Measurements from ENCODE around the gene MRPS15.
A peak's percentile ranks its signal among the peaks of the same experiment; 100 is the strongest.

The MRPS15 gene

GRCh38 chr1:36432616-36433015, 31.6 kb downstream of the MRPS15 start:
- no peak for TF ChIP-seq CTCF (IDR thresholded peaks at IDR 0.05; ENCODE audit: low read depth, low read length, missing control alignments)
- no peak overlapping the region for H3K4me3 ChIP-seq (replicated peaks; ENCODE audit: low read depth, low read length)
- DNase-seq (ENCODE audit: extremely low read depth, low read depth), result no peak

- TF ChIP-seq CTCF (IDR thresholded peaks at IDR 0.05; ENCODE audit: low read depth, low read length, missing control alignments), result no peak
- H3K4me3 ChIP-seq (replicated peaks; ENCODE audit: low read depth, low read length), result no peak overlapping the region
- DNase-seq (ENCODE audit: extremely low read depth, low read depth), result no peak
These were observed 38.4 kb downstream of the MRPS15 start for GRCh38 chr1:36425791-36426190.

GRCh38 chr1:36421649-36422048, 42.5 kb downstream of the MRPS15 start:
- no peak for TF ChIP-seq CTCF (IDR thresholded peaks at IDR 0.05; ENCODE audit: low read depth, low read length, missing control alignments)
- H3K4me3 ChIP-seq (replicated peaks; ENCODE audit: low read depth, low read length), result no peak overlapping the region
- DNase-seq (ENCODE audit: extremely low read depth, low read depth), result no peak

- peak; percentile 97 for TF ChIP-seq CTCF (IDR thresholded peaks at IDR 0.05; ENCODE audit: low read depth, low read length, missing control alignments)
- DNase-seq (ENCODE audit: extremely low read depth, low read depth), result peak; percentile 76
- H3K4me3 ChIP-seq (replicated peaks; ENCODE audit: low read depth, low read length), result no peak overlapping the region
These were observed 43.3 kb downstream of the MRPS15 start for GRCh38 chr1:36420836-36421317.

GRCh38 chr1:36420409-36420808, 43.8 kb downstream of the MRPS15 start:
- H3K4me3 ChIP-seq (replicated peaks; ENCODE audit: low read depth, low read length), result no peak overlapping the region
- no peak for DNase-seq (ENCODE audit: extremely low read depth, low read depth)
- TF ChIP-seq CTCF (IDR thresholded peaks at IDR 0.05; ENCODE audit: low read depth, low read length, missing control alignments), result no peak

- no peak overlapping the region for H3K4me3 ChIP-seq (replicated peaks; ENCODE audit: low read depth, low read length)
- no peak for DNase-seq (ENCODE audit: extremely low read depth, low read depth)
- no peak for TF ChIP-seq CTCF (IDR thresholded peaks at IDR 0.05; ENCODE audit: low read depth, low read length, missing control alignments)
These were observed 44.6 kb downstream of the MRPS15 start for GRCh38 chr1:36419569-36419968.

- DNase-seq (ENCODE audit: extremely low read depth, low read depth), result no peak
- H3K4me3 ChIP-seq (replicated peaks; ENCODE audit: low read depth, low read length), result no peak overlapping the region
- no peak for TF ChIP-seq CTCF (IDR thresholded peaks at IDR 0.05; ENCODE audit: low read depth, low read length, missing control alignments)
These were observed 45.0 kb downstream of the MRPS15 start for GRCh38 chr1:36419140-36419539.
